Measurements from ENCODE around the gene CYP46A1. TPM values are rescaled to one million over a fixed set of nuclear protein-coding genes. Genes with fewer than 3 reads are reported as not detected.
A peak's percentile ranks its signal among the peaks of the same experiment; 100 is the strongest.

The CYP46A1 gene
- total RNA-seq, 4 donors from 2014 or later, result 0.13 to 2.5 TPM; not detected in 2

DNA sequence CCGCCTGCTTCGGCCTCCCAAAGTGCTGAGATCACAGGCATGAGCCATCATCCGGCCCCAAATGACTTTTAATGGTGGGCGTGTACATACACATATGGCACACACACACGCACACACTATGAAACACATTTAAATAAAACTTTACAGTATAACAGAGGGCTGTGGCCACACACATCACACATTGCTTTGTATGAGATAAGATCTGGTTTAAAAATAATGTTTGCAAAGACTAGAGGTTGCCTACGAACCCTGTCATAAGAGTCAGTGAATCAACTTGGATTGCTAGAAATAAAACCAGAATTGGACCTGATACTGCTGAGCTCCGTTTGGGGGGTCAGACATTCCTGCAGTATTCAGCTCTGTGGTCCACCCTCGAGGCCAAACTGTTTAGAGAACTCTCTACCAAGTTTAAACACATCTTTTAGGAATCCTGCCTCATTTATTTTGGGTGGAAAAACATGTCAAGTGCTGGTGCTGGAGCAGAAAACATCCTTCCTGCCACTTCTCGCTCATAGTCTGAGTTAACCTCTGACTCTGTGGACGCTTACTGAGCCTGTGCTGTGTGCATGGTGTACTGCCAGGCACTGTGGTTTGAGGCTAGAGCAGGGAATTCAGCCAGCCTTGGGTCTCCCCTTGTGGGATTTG lies 61.3 kb downstream of the CYP46A1 start:
- Histone ChIP-seq H3K4me3 (no peak overlapping the region), H3K9me3 (no peaks in the 10 kb centered on the region), H3K36me3 (no peaks in the 10 kb centered on the region), H3K27me3 (no peaks in the 10 kb centered on the region), H3K27ac (peak overlapping the region in 3 of 4 donors; percentile 42 to 82 (median 70)), H3K4me1 (peaks cover 0 to 29% (median 0%) of the 10 kb centered on the region in 4 donors)
- no peak for DNase-seq
- TF ChIP-seq POLR2A (IDR thresholded peaks at IDR 0.05) (no peak), CTCF (IDR thresholded peaks at IDR 0.05) (no peak)

- H3K27me3 ChIP-seq, result no peaks in the 10 kb centered on the region
- H3K27ac ChIP-seq, result peak overlapping the region in 1 of 4 donors; percentile 34
- no peaks in the 10 kb centered on the region for H3K9me3 ChIP-seq
- no peaks in the 10 kb centered on the region for H3K36me3 ChIP-seq
- no peak overlapping the region for H3K4me3 ChIP-seq
- TF ChIP-seq POLR2A (IDR thresholded peaks at IDR 0.05) (no peak), CTCF (IDR thresholded peaks at IDR 0.05) (no peak)
- H3K4me1 ChIP-seq, result peaks cover 0 to 27% (median 0%) of the 10 kb centered on the region in 4 donors
- no peak for DNase-seq
Observed at GRCh38 chr14:99747167-99747566, 63.1 kb downstream of the CYP46A1 start.

- no peaks in the 10 kb centered on the region for H3K27me3 ChIP-seq
- H3K27ac ChIP-seq, result peak overlapping the region in 1 of 4 donors; percentile 34
- no peak for DNase-seq
- no peaks in the 10 kb centered on the region for H3K36me3 ChIP-seq
- H3K4me3 ChIP-seq, result no peak overlapping the region
- H3K4me1 ChIP-seq, result peaks cover 0 to 33% (median 0%) of the 10 kb centered on the region in 4 donors
- H3K9me3 ChIP-seq, result no peaks in the 10 kb centered on the region
- no peak for TF ChIP-seq CTCF (IDR thresholded peaks at IDR 0.05)
- TF ChIP-seq POLR2A (IDR thresholded peaks at IDR 0.05), result no peak
Observed at GRCh38 chr14:99747582-99748330, 63.7 kb downstream of the CYP46A1 start.

GRCh38 chr14:99748529-99748928 lies 64.4 kb downstream of the CYP46A1 start:
- Histone ChIP-seq H3K4me1 (peaks cover 0 to 41% (median 0%) of the 10 kb centered on the region in 4 donors), H3K27me3 (no peaks in the 10 kb centered on the region), H3K9me3 (no peaks in the 10 kb centered on the region), H3K27ac (no peak overlapping the region), H3K4me3 (no peak overlapping the region), H3K36me3 (no peaks in the 10 kb centered on the region)
- DNase-seq, result no peak
- TF ChIP-seq POLR2A (IDR thresholded peaks at IDR 0.05) (no peak), CTCF (IDR thresholded peaks at IDR 0.05) (no peak)

DNA sequence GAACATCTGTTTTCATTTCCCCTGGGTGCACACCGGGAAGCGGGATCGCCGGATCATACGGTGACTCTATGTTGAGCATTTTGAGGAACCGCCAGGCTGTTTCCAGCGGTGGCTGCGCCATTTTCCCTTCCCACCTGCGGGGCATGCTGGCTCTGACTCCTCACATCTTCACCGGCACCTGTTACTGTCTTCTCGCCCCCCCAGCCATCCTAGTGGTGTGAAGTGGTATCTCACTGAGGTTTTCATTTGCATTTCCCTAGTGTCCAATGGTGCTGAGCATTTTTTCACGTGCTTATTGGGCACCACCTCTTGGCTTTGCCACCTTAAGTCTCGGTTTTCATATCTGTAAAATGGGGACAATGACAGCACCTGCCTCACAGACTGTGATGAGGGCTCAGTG lies 65.0 kb downstream of the CYP46A1 start:
- Histone ChIP-seq H3K4me1 (peaks cover 0 to 44% (median 0%) of the 10 kb centered on the region in 4 donors), H3K36me3 (no peaks in the 10 kb centered on the region), H3K27ac (no peak overlapping the region), H3K27me3 (no peaks in the 10 kb centered on the region), H3K4me3 (no peak overlapping the region), H3K9me3 (no peaks in the 10 kb centered on the region)
- TF ChIP-seq CTCF (IDR thresholded peaks at IDR 0.05) (no peak), POLR2A (IDR thresholded peaks at IDR 0.05) (no peak)
- no peak for DNase-seq

All from Peyer's patch (tissue), 4 donors.